ENCODE measurements around the gene LIPT2.
A peak's percentile ranks its signal among the peaks of the same experiment; 100 is the strongest.

The LIPT2 gene

DNA sequence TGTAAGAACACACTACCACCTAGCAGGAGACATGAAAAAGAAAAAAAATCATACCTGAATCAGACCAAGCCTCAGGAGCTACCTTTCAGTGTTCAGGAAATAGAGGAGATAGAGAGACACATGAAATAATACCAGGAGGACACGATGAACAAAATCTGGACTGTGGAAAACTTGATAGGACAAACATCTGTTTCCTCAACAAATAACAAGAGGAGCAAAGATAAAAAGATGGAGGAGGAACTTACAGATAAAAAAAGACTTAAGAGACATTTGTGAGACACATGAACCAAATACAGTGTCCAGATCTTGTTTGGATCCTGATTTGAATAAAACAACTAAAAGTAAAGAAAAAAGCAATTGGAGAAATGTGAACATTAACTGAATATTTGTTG, 13.8 kb downstream of the LIPT2 start:
- H3K4me1 Mint-ChIP-seq (ENCODE audit: low read depth) = no peaks in the 10 kb centered on the region
- H3K9me3 Mint-ChIP-seq = no peaks in the 10 kb centered on the region
- H3K36me3 Mint-ChIP-seq (ENCODE audit: low read depth) = no peaks in the 10 kb centered on the region
- no peaks in the 10 kb centered on the region for H3K27me3 Mint-ChIP-seq
- no peak overlapping the region for H3K27ac Mint-ChIP-seq
- H3K4me3 Mint-ChIP-seq = no peak overlapping the region

DNA sequence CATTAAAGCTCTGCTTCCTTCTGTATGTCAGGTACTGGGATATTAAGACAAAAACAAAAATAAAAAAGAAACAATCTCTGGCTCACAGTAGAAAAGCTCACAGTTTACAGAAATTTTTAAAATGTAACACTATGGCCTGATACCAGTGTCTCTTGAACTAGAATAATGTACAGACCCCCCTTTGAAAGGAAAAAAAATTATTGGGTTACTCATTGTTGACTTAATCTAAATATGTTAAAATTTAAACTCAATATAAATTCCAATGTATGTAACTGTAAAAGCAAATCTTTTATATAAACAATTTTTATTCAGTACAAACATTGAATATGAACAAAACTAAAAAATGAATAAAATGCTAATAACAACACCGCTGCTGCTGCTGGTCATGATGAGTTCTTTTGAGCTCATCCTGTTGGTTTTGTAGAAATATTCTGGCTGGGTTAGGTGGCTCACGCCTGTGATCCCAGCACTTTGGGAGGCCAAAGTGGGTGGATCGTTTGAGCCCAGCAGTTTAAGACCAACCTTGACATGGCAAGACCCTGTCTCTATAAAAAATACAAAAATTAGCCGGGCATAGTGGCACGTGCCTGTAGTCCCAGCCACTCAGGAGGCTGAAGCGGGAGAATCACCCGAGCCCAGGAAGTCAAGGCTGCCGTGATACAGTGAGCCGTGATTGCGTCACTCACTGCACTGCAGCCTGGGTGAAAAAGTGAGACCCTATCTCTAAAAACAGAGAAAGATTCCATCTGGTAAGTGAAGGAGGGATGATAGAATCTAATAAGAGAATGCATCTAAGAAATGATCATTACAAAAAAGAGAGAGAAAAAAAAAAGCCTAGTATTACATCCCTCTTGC, 14.4 kb downstream of the LIPT2 start:
- Mint-ChIP-seq H3K36me3 (ENCODE audit: low read depth) (no peaks in the 10 kb centered on the region), H3K4me1 (ENCODE audit: low read depth) (no peaks in the 10 kb centered on the region), H3K9me3 (no peaks in the 10 kb centered on the region), H3K4me3 (no peak overlapping the region), H3K27ac (no peak overlapping the region), H3K27me3 (no peaks in the 10 kb centered on the region)

DNA sequence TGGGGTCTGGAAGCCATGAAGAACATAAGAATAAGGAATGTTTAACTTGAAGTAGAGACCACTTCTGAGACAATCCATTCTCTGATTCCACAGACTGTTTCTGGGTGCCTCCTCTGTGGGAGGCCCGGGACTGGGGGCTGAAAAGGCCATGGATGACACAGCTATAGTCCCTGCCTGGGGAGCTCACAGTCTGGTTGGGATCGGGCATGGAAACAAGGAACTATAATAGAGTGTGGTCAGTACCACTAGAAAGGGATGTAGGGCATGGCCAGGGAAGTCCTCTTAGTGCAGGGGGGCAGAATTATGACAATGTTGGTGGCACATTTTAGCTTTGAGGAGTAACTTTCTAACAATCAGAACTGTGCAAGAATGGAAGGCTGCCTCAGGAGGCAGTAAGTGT, 17.0 kb downstream of the LIPT2 start:
- peaks cover 9% of the 10 kb centered on the region for H3K4me1 Mint-ChIP-seq (ENCODE audit: low read depth)

DNA sequence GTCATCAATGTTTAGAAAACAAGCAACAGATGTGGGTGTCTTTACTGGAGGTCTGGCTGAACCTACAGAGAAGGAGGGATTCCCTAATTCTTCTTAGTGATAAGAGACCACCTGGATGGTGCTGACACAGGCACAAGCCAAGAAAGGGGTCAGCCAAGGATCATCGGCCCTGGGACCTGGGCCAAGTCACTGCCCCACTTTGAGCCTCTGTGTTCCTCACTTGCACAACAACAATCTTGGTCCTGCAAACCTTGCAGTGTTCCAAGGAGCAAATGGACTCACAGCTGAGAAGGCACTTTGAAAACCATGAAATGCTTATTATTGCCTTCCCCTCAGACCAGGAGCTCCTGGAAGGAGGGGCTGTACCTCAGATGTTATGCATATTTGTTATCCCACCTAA, 19.2 kb downstream of the LIPT2 start:
- H3K9me3 Mint-ChIP-seq = no peaks in the 10 kb centered on the region
- no peaks in the 10 kb centered on the region for H3K36me3 Mint-ChIP-seq (ENCODE audit: low read depth)
- H3K27ac Mint-ChIP-seq = no peak overlapping the region
- H3K27me3 Mint-ChIP-seq = peaks cover 12% of the 10 kb centered on the region
- no peak overlapping the region for H3K4me3 Mint-ChIP-seq
- H3K4me1 Mint-ChIP-seq (ENCODE audit: low read depth) = peaks cover 9% of the 10 kb centered on the region

More for the DNA sequence above, 17.0 kb downstream of the LIPT2 start:
- Mint-ChIP-seq H3K4me3 (no peak overlapping the region), H3K36me3 (ENCODE audit: low read depth) (no peaks in the 10 kb centered on the region), H3K27me3 (peaks cover 8% of the 10 kb centered on the region), H3K27ac (no peak overlapping the region), H3K9me3 (no peaks in the 10 kb centered on the region)

DNA sequence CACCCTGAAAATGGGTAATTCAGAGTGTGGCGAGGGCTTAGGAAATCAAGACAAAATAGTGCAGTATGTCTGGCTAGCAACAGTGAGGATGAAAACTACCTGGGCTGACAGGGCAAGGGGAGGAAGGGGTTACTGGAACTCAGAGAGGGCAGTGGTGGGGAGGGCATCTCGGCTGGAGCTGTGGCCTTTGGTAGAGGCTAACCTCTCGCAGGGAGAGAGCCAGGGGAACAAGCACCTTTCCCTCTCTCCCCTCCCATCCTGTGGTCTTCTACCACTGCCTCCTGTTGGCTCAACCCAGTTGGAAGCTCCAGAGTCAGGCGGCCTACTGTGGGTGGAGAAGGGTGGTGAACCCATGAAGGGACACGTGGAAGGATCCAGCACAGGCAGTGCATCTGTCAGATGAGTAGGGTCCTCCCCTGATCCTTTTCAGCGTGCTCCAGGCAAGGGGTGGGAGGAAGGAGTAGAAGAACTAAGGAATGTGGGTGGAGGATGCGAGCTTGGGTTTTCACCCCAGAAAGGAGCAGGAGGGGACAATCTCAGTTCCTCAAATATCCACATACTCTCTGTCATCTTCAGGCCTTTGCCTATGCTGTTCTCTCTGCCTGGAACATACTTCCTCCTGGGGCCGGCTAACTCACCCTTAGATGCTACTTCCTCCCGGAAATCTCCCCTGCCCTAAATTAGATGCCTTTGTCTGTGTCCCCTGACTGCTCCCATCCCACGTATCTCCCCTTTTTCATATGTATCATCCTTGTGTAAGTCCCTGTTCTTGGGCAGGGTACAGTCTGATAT, 19.9 kb downstream of the LIPT2 start:
- no peaks in the 10 kb centered on the region for H3K36me3 Mint-ChIP-seq (ENCODE audit: low read depth)
- peaks cover 9% of the 10 kb centered on the region for H3K4me1 Mint-ChIP-seq (ENCODE audit: low read depth)
- H3K4me3 Mint-ChIP-seq = no peak overlapping the region
- H3K27ac Mint-ChIP-seq = no peak overlapping the region
- H3K9me3 Mint-ChIP-seq = no peaks in the 10 kb centered on the region
- H3K27me3 Mint-ChIP-seq = peaks cover 15% of the 10 kb centered on the region

DNA sequence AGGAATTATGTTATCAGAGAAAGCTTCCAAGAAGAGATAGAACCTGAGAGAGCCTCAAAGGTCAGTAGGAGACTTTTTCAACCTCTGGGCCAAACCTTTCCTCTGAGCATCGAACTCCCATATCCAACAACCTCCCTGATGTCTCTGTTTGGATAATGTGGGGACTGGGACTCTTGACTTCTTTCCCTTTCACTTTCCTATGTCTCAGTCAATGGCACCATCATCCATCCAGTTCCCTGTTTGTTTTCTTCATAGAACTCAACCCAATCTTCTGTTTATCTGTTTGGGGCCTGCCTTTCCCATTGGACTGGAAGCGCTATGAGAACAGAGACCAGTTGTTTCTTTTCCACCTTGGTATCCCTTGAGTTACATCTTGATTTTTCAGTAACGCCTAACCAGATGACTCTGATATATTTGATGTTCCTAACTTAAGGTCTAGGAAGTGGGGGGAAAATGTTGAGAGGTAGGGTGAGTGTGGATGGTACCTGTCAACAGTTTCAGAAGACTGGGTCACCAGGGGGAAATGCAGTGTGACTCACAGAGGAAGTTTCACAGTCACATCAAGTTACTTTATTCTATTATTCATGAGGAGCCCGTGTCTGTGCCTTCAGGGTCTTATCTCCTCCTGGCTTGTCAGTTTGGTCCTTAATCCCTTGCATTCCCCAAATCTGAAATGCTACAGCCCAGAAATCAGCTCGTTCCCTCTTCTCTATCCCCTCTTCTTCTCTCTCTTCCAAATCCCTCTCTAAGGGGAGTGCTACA, 21.7 kb downstream of the LIPT2 start:
- Mint-ChIP-seq H3K4me3 (no peak overlapping the region), H3K36me3 (ENCODE audit: low read depth) (no peaks in the 10 kb centered on the region), H3K9me3 (no peaks in the 10 kb centered on the region), H3K27ac (no peak overlapping the region), H3K4me1 (ENCODE audit: low read depth) (peaks cover 15% of the 10 kb centered on the region), H3K27me3 (peaks cover 28% of the 10 kb centered on the region)

DNA sequence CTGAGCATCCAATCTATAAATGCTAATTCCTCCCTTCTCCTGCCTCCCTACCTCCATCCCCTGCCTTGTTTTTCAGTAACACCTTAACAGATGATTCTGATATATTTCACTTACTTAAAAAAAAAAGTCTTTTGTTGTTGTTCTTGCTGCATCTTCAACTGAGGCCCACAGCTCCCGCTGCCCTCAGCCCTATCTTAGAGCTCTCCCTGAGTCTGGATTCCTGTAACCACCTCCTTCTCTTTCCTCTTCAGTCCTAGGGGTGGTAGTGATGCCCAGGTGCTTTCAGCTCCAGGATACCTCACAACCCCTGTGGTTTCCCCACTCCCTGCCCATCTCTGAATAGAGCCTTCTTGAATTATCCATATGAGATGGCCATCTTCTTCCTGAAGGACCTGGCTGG, 22.5 kb downstream of the LIPT2 start:
- Mint-ChIP-seq H3K36me3 (ENCODE audit: low read depth) (no peaks in the 10 kb centered on the region), H3K27me3 (peaks cover 36% of the 10 kb centered on the region), H3K4me1 (ENCODE audit: low read depth) (peaks cover 15% of the 10 kb centered on the region), H3K27ac (no peak overlapping the region), H3K9me3 (no peaks in the 10 kb centered on the region), H3K4me3 (no peak overlapping the region)

DNA sequence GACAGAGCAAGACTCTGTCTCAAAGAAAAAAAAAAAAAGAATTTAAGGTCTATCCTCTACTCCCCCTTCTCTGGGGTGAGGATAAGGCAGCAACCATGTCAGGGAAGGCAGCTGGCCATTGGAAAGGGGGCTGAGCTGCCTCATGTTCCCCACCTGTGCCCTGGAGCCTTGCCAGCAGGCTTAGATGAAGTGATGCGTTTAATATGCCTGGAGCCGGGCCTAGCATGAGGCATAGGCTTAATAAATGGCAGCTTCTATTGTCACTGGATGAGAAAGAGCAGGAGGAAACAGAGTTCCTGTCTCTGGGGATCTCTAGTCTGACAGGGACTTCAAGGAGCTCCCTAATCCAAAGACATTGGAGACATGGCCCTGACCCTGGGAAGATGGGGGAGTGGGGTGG, 23.0 kb downstream of the LIPT2 start:
- peaks cover 15% of the 10 kb centered on the region for H3K4me1 Mint-ChIP-seq (ENCODE audit: low read depth)
- no peak overlapping the region for H3K27ac Mint-ChIP-seq
- H3K9me3 Mint-ChIP-seq = no peaks in the 10 kb centered on the region
- peaks cover 41% of the 10 kb centered on the region for H3K27me3 Mint-ChIP-seq
- no peak overlapping the region for H3K4me3 Mint-ChIP-seq
- no peaks in the 10 kb centered on the region for H3K36me3 Mint-ChIP-seq (ENCODE audit: low read depth)

DNA sequence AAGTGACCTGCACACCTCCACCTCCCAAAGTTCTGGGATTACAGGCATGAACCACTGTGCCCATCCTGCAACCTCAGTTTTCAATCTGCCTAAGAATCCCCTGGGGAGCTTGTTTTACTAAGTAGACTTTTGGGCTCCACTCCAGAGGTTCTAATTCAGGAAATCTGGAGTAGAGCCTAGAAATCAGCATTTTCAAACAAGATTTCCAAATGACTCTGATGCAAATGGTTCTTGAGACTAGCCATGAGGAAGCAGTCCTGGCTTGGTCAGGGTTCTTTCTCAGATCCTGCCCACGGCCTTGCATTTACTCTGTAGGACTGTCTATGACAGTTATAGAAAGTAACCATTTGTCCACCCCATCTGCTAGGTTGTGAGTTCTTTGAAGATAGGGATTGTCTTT, 24.6 kb downstream of the LIPT2 start:
- Mint-ChIP-seq H3K4me3 (no peak overlapping the region), H3K27me3 (peaks cover 48% of the 10 kb centered on the region), H3K4me1 (ENCODE audit: low read depth) (peaks cover 15% of the 10 kb centered on the region), H3K27ac (no peak overlapping the region), H3K9me3 (no peaks in the 10 kb centered on the region), H3K36me3 (ENCODE audit: low read depth) (no peaks in the 10 kb centered on the region)

DNA sequence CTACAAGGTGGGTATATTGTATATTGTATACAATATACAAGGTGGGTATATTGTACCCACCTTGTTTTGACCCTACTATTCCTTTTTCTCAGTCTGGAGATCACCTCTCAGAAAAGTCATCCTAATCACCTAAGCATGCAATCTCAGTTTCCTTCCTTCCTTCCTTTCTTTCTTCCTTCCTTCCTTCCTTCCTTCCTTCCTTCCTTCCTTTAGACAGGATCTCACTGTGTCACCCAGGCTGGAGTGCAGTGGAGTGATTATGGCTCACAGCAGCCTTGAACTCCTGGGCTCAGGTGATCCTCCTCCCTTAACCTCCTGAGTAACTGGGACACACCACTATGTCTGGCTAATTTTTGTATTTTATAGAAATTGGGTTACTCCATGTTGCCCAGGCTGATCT, 25.0 kb downstream of the LIPT2 start:
- H3K4me3 Mint-ChIP-seq = no peak overlapping the region
- H3K27ac Mint-ChIP-seq = no peak overlapping the region
- H3K27me3 Mint-ChIP-seq = peaks cover 48% of the 10 kb centered on the region
- peaks cover 15% of the 10 kb centered on the region for H3K4me1 Mint-ChIP-seq (ENCODE audit: low read depth)
- no peaks in the 10 kb centered on the region for H3K36me3 Mint-ChIP-seq (ENCODE audit: low read depth)
- H3K9me3 Mint-ChIP-seq = no peaks in the 10 kb centered on the region

DNA sequence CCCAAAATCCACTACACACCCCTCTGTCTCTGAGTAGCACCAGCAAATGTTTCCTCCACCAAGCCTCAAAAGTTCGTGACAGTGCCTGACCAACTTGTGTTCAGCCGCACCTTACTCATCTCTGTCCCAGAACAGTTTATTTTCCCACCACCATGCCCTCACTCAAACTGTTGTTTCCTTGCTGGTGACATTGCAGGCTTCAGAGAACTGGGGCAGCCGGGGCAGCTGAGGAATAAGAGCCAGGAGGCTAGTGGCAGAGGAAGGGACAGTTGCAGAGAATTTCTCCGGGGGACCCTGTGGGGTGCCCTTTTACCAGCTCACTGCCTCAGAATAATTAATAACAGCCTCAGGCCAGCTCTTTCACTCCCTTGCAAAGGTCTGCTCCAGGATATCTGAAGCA, 25.5 kb downstream of the LIPT2 start:
- H3K9me3 Mint-ChIP-seq = no peaks in the 10 kb centered on the region
- peaks cover 48% of the 10 kb centered on the region for H3K27me3 Mint-ChIP-seq
- no peak overlapping the region for H3K4me3 Mint-ChIP-seq
- peaks cover 15% of the 10 kb centered on the region for H3K4me1 Mint-ChIP-seq (ENCODE audit: low read depth)
- H3K36me3 Mint-ChIP-seq (ENCODE audit: low read depth) = no peaks in the 10 kb centered on the region
- H3K27ac Mint-ChIP-seq = no peak overlapping the region

DNA sequence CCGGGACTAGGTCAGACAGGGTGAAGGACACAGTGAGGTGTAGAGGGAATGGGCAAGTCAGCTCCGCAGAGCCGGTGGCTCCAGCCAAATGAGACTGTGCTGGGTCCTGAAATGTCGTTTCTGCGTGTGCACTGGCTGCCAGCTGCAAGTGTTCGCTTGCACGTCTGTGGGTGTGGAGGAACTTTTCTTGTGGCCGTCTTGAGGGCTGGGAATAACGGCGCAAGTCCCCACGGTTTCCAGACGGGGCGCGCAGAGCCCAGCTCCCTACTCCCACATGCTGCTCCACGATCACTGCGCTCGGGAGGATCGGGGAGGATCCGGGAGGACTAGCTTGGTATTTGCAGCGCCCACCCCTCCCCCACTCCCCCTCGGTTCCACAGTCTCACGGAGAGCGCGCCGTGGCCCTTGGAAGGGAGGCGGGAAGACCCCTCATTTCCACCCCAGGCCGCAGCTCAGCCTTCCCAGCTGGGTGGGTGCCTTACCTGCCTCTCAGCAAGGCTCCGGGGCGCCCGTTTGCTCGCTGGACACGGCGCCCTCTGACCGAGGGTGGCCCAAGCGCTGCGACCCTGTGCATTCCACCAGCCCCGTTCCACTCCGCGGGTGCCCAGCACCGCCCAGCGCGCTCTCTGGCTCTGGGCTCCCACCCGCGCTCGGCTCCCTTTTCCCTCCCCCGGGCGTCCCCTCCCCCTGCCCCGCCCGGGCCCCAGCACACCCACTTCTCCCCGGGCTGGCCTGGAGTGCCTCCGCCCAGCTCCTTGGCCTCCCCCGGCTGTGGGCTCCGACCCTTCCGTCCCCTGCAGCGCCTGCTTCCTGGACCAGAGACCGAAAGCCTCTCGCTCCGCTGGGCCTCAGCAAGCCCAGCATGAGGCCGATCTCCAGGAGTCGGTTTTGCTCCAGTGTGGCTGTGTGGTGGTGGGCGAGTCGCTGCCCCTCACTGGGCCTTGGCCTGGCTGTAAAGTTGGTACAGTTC, 26.3 kb downstream of the LIPT2 start, which contains the start of gene KCNE3:
TSS of gene KCNE3 (minus strand) at position 634 of the 970 bp plus-strand sequence. CDS start 9,986 bp downstream, outside the sequence.
- Mint-ChIP-seq H3K27ac (no peak within 1 kb of the TSS), H3K27me3 (peaks cover 46% of the 10 kb centered on the region), H3K4me3 (peak within 1 kb of the TSS; percentile 14)

DNA sequence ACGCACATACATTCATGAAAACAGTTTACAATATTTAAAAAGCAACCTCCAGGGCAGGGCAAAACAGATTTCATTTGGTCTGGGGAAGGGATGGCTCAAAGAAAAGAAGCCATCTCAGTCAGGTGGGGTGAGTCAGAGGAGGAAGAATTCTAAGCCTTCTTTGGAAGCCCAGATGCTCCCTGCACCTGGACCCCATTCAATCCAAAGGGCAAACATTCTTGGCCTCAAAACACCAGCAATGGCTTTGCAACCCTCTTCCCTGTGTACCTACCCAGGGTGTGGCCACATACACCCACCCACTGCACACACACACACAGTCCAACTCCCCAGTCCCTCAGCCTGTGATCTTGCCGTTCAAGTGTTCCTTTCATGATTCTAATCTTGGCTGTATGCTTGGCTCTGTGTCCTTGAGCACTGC, 28.2 kb downstream of the LIPT2 start:
- H3K4me3 Mint-ChIP-seq = no peak overlapping the region

More for the DNA sequence above, 26.3 kb downstream of the LIPT2 start, which contains the start of gene KCNE3:
- peaks cover 12% of the 10 kb centered on the region for H3K4me1 Mint-ChIP-seq (ENCODE audit: low read depth)
- H3K36me3 Mint-ChIP-seq (ENCODE audit: low read depth) = no peaks in the 10 kb centered on the region
- H3K9me3 Mint-ChIP-seq = no peaks in the 10 kb centered on the region

DNA sequence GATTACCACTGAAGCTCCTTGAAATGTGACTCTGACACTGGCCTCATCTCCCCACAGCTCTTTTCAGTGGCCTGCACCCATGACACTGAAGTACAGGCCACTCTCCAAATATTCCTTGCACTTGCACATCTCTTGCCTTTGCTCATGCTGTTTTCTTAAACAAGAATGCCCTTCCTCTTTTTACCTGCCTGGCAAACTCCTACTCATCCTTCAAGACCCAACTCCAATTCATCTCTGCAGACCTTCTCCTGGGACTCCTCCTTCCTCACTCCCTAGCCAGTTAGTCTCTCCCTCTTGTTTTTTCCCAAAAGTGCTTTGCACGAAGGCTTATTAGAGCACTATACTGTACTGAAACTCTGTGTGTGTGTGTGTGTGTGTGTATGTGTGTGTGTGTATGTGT, 28.8 kb downstream of the LIPT2 start:
- Mint-ChIP-seq H3K36me3 (ENCODE audit: low read depth) (no peaks in the 10 kb centered on the region), H3K27ac (no peak overlapping the region), H3K9me3 (no peaks in the 10 kb centered on the region), H3K4me1 (ENCODE audit: low read depth) (peaks cover 6% of the 10 kb centered on the region), H3K4me3 (no peak overlapping the region), H3K27me3 (peaks cover 36% of the 10 kb centered on the region)

More for the DNA sequence above, 28.2 kb downstream of the LIPT2 start:
- Mint-ChIP-seq H3K4me1 (ENCODE audit: low read depth) (peaks cover 6% of the 10 kb centered on the region), H3K9me3 (no peaks in the 10 kb centered on the region), H3K27ac (no peak overlapping the region), H3K36me3 (ENCODE audit: low read depth) (no peaks in the 10 kb centered on the region), H3K27me3 (peaks cover 36% of the 10 kb centered on the region)

All from stimulated activated naive CD8-positive, alpha-beta T cell treated with anti-CD3 and anti-CD28 coated beads, Interleukin-15, Interleukin-2, amounts not matched to agents 100 ng/mL and 50 ng/mL, for 24 hours (primary cell).